H9 (cell line): ENCODE results near the gene UBXN7. TPM values are rescaled to one million over a fixed set of nuclear protein-coding genes. Genes with fewer than 3 reads are reported as not detected.

Experiments used
- DNase-seq: peaks from one replicate; pipeline ENCODE4 v3.0.0-alpha.2; 2017
- H2AFZ ChIP-seq: one replicate; pipeline ENCODE4 v1.6.1; 2013; ENCODE audit warnings: mild to moderate bottlenecking, low read length, control low read depth, moderate library complexity
- H2AK5ac ChIP-seq: 2 replicates; pipeline ENCODE4 v1.6.1; 2013; ENCODE audit warnings: low read length, control low read depth, mixed read lengths; ENCODE audit not compliant: insufficient read length
- H2BK120ac ChIP-seq: one replicate; pipeline ENCODE4 v1.6.1; 2013; ENCODE audit warnings: low read depth, mild to moderate bottlenecking, low read length, control low read depth, inconsistent platforms; ENCODE audit not compliant: poor library complexity, severe bottlenecking
- H2BK12ac ChIP-seq: 2 replicates; pipeline ENCODE4 v1.6.1; 2013; ENCODE audit warnings: low read length, control low read depth, mixed read lengths, low read depth; ENCODE audit not compliant: insufficient read length
- H2BK15ac ChIP-seq: 2 replicates; pipeline ENCODE4 v1.6.1; 2013; ENCODE audit warnings: low read depth, low read length, control low read depth
- H2BK20ac ChIP-seq: one replicate; pipeline ENCODE4 v1.6.1; 2013; ENCODE audit warnings: low read depth, mild to moderate bottlenecking, low read length, control low read depth, inconsistent platforms; ENCODE audit not compliant: poor library complexity, severe bottlenecking
- H2BK5ac ChIP-seq: 2 replicates; pipeline ENCODE4 v1.6.1; 2013; ENCODE audit warnings: low read length, control low read depth, mixed read lengths; ENCODE audit not compliant: insufficient read length
- H3K14ac ChIP-seq: 2 replicates; pipeline ENCODE4 v1.6.1; 2013; ENCODE audit warnings: low read length, control low read depth; ENCODE audit not compliant: insufficient read depth
- H3K18ac ChIP-seq: 2 replicates; pipeline ENCODE4 v1.6.1; 2013; ENCODE audit warnings: low read depth, mild to moderate bottlenecking, mixed read lengths, low read length, control low read depth; ENCODE audit not compliant: insufficient read length
- H3K23ac ChIP-seq: 2 replicates; pipeline ENCODE4 v1.6.1; 2013; ENCODE audit warnings: low read length, control low read depth, mixed read lengths, low read depth; ENCODE audit not compliant: insufficient read length
- H3K23me2 ChIP-seq: 2 replicates; pipeline ENCODE4 v1.6.1; 2013; ENCODE audit warnings: low read depth, mild to moderate bottlenecking, mixed read lengths, low read length, control low read depth; ENCODE audit not compliant: insufficient read length, poor library complexity, severe bottlenecking
- H3K27ac ChIP-seq: 2 replicates; pipeline ENCODE4 v1.5.1; 2013; ENCODE audit warnings: low read length, control low read depth, mixed read lengths, low read depth; ENCODE audit not compliant: insufficient read length
- H3K27me3 ChIP-seq: 2 replicates; pipeline ENCODE4 v1.6.1; 2013; ENCODE audit warnings: low read length, control low read depth, inconsistent platforms; ENCODE audit not compliant: insufficient read depth
- H3K4ac ChIP-seq: 2 replicates; pipeline ENCODE4 v1.6.1; 2013; ENCODE audit warnings: low read depth, mild to moderate bottlenecking, control low read depth, inconsistent platforms, low read length, moderate library complexity
- H3K4me1 ChIP-seq: 2 replicates; pipeline ENCODE4 v1.6.1; 2013; ENCODE audit warnings: low read length, control low read depth, inconsistent platforms; ENCODE audit not compliant: insufficient read depth
- H3K4me2 ChIP-seq: 2 replicates; pipeline ENCODE4 v1.6.1; 2013; ENCODE audit warnings: low read length, control low read depth, mixed read lengths; ENCODE audit not compliant: insufficient read length, insufficient read depth
- H3K56ac ChIP-seq: 2 replicates; pipeline ENCODE4 v1.6.1; 2013; ENCODE audit warnings: low read depth, mild to moderate bottlenecking, mixed read lengths, low read length, control low read depth; ENCODE audit not compliant: insufficient read length
- H3K79me1 ChIP-seq: 2 replicates; pipeline ENCODE4 v1.6.1; 2013; ENCODE audit warnings: low read depth, mild to moderate bottlenecking, moderate library complexity, low read length, control low read depth, inconsistent platforms; ENCODE audit not compliant: insufficient read depth, poor library complexity, severe bottlenecking
- H3K79me2 ChIP-seq: 2 replicates; pipeline ENCODE4 v1.6.1; 2013; ENCODE audit warnings: low read length, control low read depth, inconsistent platforms; ENCODE audit not compliant: insufficient read depth
- H3K9ac ChIP-seq: 2 replicates; pipeline ENCODE4 v1.6.1; 2013; ENCODE audit warnings: low read length, control low read depth, mixed read lengths; ENCODE audit not compliant: insufficient read length; ENCODE audit errors: extremely low read depth
- H3K9me3 ChIP-seq: one replicate; pipeline ENCODE4 v1.6.1; 2013; ENCODE audit warnings: low read depth, low read length, inconsistent platforms; ENCODE audit not compliant: control insufficient read depth
- H3T11ph ChIP-seq: one replicate; pipeline ENCODE4 v1.6.1; 2013; ENCODE audit warnings: mild to moderate bottlenecking, low read length, control low read depth, inconsistent platforms
- H4K20me1 ChIP-seq: one replicate; pipeline ENCODE4 v1.6.1; 2013; ENCODE audit not compliant: control insufficient read depth, insufficient read length, insufficient read depth
- H4K5ac ChIP-seq: 2 replicates; pipeline ENCODE4 v1.6.1; 2013; ENCODE audit warnings: low read depth, mild to moderate bottlenecking, mixed read lengths, low read length, control low read depth; ENCODE audit not compliant: insufficient read length
- H4K8ac ChIP-seq: replicated peaks from 2 replicates; pipeline ENCODE4 v1.6.1; 2013; ENCODE audit warnings: low read length, control low read depth, mixed read lengths, low read depth; ENCODE audit not compliant: insufficient read length
- H4K91ac ChIP-seq: 2 replicates; pipeline ENCODE4 v1.6.1; 2013; ENCODE audit warnings: low read depth, mild to moderate bottlenecking, moderate library complexity, mixed read lengths, low read length, control low read depth; ENCODE audit not compliant: insufficient read length
- H3K27ac Mint-ChIP-seq, 3 experiments: 2 replicates in 2 of 3; 3 replicates in 1 of 3; pipeline ENCODE4 v1.8.0; 2020 to 2021; ENCODE audit warnings: mixed read lengths in 3 of 3, mild to moderate bottlenecking in 1 of 3, moderate library complexity in 1 of 3
- H3K27me3 Mint-ChIP-seq: 2 replicates; pipeline ENCODE4 v1.8.0; 2021; ENCODE audit warnings: low read depth, mild to moderate bottlenecking, moderate library complexity, mixed read lengths
- H3K36me3 Mint-ChIP-seq, 3 experiments: 2 replicates in 2 of 3; 3 replicates in 1 of 3; pipeline ENCODE4 v1.8.0; 2020 to 2021; ENCODE audit warnings: low read depth in 3 of 3, mixed read lengths in 3 of 3; ENCODE audit not compliant: insufficient read depth in 1 of 3
- H3K4me1 Mint-ChIP-seq, 2 experiments: 2 replicates each; pipeline ENCODE4 v1.8.0; 2020; ENCODE audit warnings: mixed read lengths in 2 of 2
- H3K4me3 Mint-ChIP-seq, 2 experiments: 2 replicates in 1 of 2; 3 replicates in 1 of 2; pipeline ENCODE4 v1.8.0; 2020 to 2021; ENCODE audit warnings: mild to moderate bottlenecking in 2 of 2, mixed read lengths in 2 of 2, moderate library complexity in 1 of 2
- H3K9me3 Mint-ChIP-seq, 2 experiments: 2 replicates in 1 of 2; 3 replicates in 1 of 2; pipeline ENCODE4 v1.8.0; 2020; ENCODE audit warnings: mild to moderate bottlenecking in 2 of 2, mixed read lengths in 2 of 2, moderate library complexity in 1 of 2
- WGBS: extraction: QIAGEN DNeasy Blood & Tissue Kit; methylation state at CpG from one replicate; pipeline ENCODE4 v1.1.7; 2013; ENCODE audit warnings: missing lambda C conversion rate, low lambda C conversion rate, mixed read lengths; ENCODE audit not compliant: insufficient read length; ENCODE audit errors: extremely low coverage; 5-methylcytosine and 5-hydroxymethylcytosine counted together
- total RNA-seq: library from RNA; stranded (reverse); gene quantifications from 2 replicates; pipeline ENCODE4 v1.2.1, GENCODE V29; 2021
- TF ChIP-seq, protein P1 (sequence below): fragments of 200-600 bp; sonication (generic); conservative IDR thresholded peaks from 3 replicates; pipeline ENCODE4 v1.8.0; 2021; ENCODE audit warnings: antibody characterized with exemption, mild to moderate bottlenecking

Gene UBXN7
- total RNA-seq, 1 experiment from 2014 or later = 110 TPM

DNA sequence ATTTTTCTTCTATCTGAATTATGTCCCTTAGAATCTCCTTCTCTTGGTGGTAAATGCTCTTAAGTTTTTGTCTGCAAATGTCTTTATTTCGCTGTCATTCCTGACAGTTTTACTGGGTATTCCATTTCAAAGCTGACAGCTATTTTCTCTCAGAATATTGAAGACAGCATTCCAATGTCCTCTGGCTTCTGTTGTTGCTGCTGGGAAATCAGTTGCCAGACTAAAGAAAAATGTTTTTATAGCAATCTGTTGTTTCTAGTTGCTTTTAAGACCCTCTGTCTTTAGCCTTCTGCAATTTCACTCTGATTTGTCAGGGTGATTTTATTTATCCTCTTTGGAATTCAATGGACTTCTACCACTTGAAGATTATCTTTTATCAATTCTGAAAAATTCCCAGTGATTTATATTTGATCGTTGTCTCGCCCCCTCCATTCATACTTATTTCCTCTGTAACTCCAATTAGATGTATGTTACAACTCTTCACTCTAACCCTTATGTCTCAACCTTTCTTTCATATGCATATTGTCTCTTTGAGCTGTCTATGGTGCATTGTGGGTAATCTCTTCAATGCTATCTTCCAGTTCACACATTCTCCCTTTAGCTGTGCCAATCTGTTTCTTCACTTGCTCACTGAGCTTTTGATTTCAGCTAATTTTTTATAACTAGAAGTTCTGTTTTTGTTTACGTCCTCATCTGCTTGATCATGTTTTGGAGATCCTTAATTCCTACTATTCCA, 23.5 kb downstream of the UBXN7 start:
- Histone ChIP-seq H3K23ac (no peak overlapping the region), H4K91ac (no peak overlapping the region), H3K4ac (no peak overlapping the region), H3K9ac (no peak overlapping the region), H3K27me3 (no peaks in the 10 kb centered on the region), H3K56ac (no peak overlapping the region), H3K9me3 (no peaks in the 10 kb centered on the region), H2BK5ac (no peak overlapping the region), H4K5ac (no peak overlapping the region), H2BK120ac (no peak overlapping the region), H2AK5ac (no peak overlapping the region), H2BK12ac (no peak overlapping the region), H3K18ac (no peak overlapping the region), H3K4me2 (no peak overlapping the region), H2AFZ (no peak overlapping the region), H2BK15ac (no peak overlapping the region), H3K4me1 (no peaks in the 10 kb centered on the region), H2BK20ac (no peak overlapping the region), H3K79me2 (peaks cover 8% of the 10 kb centered on the region; the same call in 1 of the 2 replicates), H4K20me1 (no peaks in the 10 kb centered on the region), H3T11ph (no peak overlapping the region), H3K79me1 (peaks cover 5% of the 10 kb centered on the region), H4K8ac (no peak overlapping the region), H3K27ac (no peak overlapping the region), H3K14ac (no peak overlapping the region), H3K23me2 (no peaks in the 10 kb centered on the region)
- Mint-ChIP-seq H3K4me1 (peaks cover 7% of the 10 kb centered on the region in 2 experiments), H3K4me3 (no peak overlapping the region), H3K36me3 (peaks cover 37 to 45% (median 40%) of the 10 kb centered on the region in 3 experiments), H3K27ac (no peak overlapping the region), H3K9me3 (peaks cover 17 to 18% of the 10 kb centered on the region in 2 experiments), H3K27me3 (no peaks in the 10 kb centered on the region)
- WGBS = no CpG with 5 or more reads among the region's 4 CpGs
- DNase-seq = no peak
- TF ChIP-seq, protein P1, sequence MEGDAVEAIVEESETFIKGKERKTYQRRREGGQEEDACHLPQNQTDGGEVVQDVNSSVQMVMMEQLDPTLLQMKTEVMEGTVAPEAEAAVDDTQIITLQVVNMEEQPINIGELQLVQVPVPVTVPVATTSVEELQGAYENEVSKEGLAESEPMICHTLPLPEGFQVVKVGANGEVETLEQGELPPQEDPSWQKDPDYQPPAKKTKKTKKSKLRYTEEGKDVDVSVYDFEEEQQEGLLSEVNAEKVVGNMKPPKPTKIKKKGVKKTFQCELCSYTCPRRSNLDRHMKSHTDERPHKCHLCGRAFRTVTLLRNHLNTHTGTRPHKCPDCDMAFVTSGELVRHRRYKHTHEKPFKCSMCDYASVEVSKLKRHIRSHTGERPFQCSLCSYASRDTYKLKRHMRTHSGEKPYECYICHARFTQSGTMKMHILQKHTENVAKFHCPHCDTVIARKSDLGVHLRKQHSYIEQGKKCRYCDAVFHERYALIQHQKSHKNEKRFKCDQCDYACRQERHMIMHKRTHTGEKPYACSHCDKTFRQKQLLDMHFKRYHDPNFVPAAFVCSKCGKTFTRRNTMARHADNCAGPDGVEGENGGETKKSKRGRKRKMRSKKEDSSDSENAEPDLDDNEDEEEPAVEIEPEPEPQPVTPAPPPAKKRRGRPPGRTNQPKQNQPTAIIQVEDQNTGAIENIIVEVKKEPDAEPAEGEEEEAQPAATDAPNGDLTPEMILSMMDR = no peak
